ENCODE results near the gene SNRNP35. TPM values are rescaled to one million over a fixed set of nuclear protein-coding genes. Genes with fewer than 3 reads are reported as not detected.

The SNRNP35 gene
- total and polyA plus RNA-seq, 10 donors: 18.9 to 63.7 (median 31.4) TPM

DNA sequence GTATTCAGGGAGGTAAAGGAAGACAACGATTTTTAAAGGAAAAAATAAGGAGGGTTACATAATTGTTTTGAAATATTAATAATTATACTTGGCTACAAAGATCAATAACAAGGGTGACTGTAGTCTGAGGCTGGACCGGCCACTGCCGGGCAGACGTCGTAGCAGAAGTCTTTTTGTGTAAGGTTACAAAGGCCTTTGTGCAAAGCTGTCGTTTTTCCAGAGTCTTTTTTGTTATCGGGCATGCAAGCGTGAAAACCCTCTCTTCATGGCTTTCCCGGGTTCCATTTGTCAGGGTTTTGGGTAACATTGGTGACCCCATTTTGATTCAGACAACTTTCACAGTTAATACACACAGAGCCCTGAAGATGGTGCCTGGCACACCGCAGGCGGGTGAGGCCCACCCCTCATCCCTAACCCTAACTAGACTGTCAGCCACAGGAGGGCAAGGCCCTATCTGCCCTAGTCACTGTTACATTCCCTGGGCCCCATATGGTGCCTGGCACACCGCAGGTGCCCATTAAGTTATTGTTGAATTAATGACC, 44.3 kb downstream of the SNRNP35 start:
- TF ChIP-seq CTCF (IDR thresholded peaks at IDR 0.05 in 8 of 11, conservative IDR thresholded peaks at IDR 0.05 in 3 of 11) (no peak), POLR2AphosphoS5 (IDR thresholded peaks at IDR 0.05) (no peak), POLR2A (IDR thresholded peaks at IDR 0.05) (no peak)
- Histone ChIP-seq H3K36me3 (peaks cover 0 to 36% (median 0%) of the 10 kb centered on the region in 6 donors), H3K9me3 (no peaks in the 10 kb centered on the region), H3K4me3 (no peak overlapping the region), H3K4me1 (no peaks in the 10 kb centered on the region), H3K27ac (no peak overlapping the region), H3K27me3 (replicated peaks in 1 of 7) (no peaks in the 10 kb centered on the region)
- DNase-seq: no peak
- 90 to 94% (median 93%) methylated on average over 12 of the region's 12 CpGs for WGBS, 5 donors
- intact Hi-C loops (cut with DNase I; ENCODE audit: low total_unique reads): no loop called here

- no peak overlapping the region for H3K27ac ChIP-seq
- DNase-seq: no peak
- H3K36me3 ChIP-seq: peaks cover 0 to 17% (median 0%) of the 10 kb centered on the region in 6 donors
- no peaks in the 10 kb centered on the region for H3K27me3 ChIP-seq (replicated peaks in 1 of 7)
- no peak overlapping the region for H3K4me3 ChIP-seq
- 91 to 97% (median 95%) methylated on average over 17 of the region's 17 CpGs for WGBS, 5 donors
- H3K4me1 ChIP-seq: peaks cover 0 to 11% (median 0%) of the 10 kb centered on the region in 6 donors
- intact Hi-C loops (cut with DNase I; ENCODE audit: low total_unique reads): no loop called here
- TF ChIP-seq CTCF (IDR thresholded peaks at IDR 0.05 in 8 of 11, conservative IDR thresholded peaks at IDR 0.05 in 3 of 11): no peak
- no peak for TF ChIP-seq POLR2A (IDR thresholded peaks at IDR 0.05)
- TF ChIP-seq POLR2AphosphoS5 (IDR thresholded peaks at IDR 0.05): no peak
- H3K9me3 ChIP-seq: no peaks in the 10 kb centered on the region
Measured at GRCh38 chr12:123506059-123506842, 48.3 kb downstream of the SNRNP35 start.

GRCh38 chr12:123506843-123507236, 48.9 kb downstream of the SNRNP35 start:
- intact Hi-C loops (cut with DNase I; ENCODE audit: low total_unique reads): no loop called here
- TF ChIP-seq POLR2AphosphoS5 (IDR thresholded peaks at IDR 0.05) (no peak), POLR2A (IDR thresholded peaks at IDR 0.05) (no peak), CTCF (IDR thresholded peaks at IDR 0.05 in 8 of 11, conservative IDR thresholded peaks at IDR 0.05 in 3 of 11) (no peak)
- Histone ChIP-seq H3K9me3 (no peaks in the 10 kb centered on the region), H3K27ac (no peak overlapping the region), H3K4me1 (peaks cover 0 to 11% (median 0%) of the 10 kb centered on the region in 6 donors), H3K4me3 (no peak overlapping the region), H3K36me3 (peaks cover 0 to 17% (median 0%) of the 10 kb centered on the region in 6 donors), H3K27me3 (replicated peaks in 1 of 7) (no peaks in the 10 kb centered on the region)
- DNase-seq: no peak
- WGBS, 5 donors: 81 to 95% (median 87%) methylated on average over 6 of the region's 6 CpGs

All from spleen (tissue), 11 donors.